PFSK-1 (cell line): ENCODE results near the gene PAN2.

Source experiments
- FOXP2 ChIP-seq: optimal IDR thresholded peaks from 2 replicates; pipeline ENCODE3; 2011; ENCODE audit warnings: borderline replicate concordance, control low read depth, inconsistent platforms; ENCODE audit not compliant: insufficient read depth; ENCODE audit errors: extremely low read length, extremely low read depth
- POLR2AphosphoS5 ChIP-seq: IDR thresholded peaks from 2 replicates; pipeline ENCODE4 v1.6.1; 2012; ENCODE audit warnings: low read depth, mild to moderate bottlenecking, control low read depth, low read length, moderate library complexity
- SIN3A ChIP-seq: IDR thresholded peaks from 2 replicates; pipeline ENCODE4 v1.6.1; 2012; ENCODE audit warnings: mild to moderate bottlenecking, low read length, moderate library complexity, borderline replicate concordance; ENCODE audit not compliant: insufficient read depth
- TAF1 ChIP-seq: IDR thresholded peaks from 2 replicates; pipeline ENCODE4 v1.6.1; 2012; ENCODE audit warnings: low read length, control low read depth, borderline replicate concordance; ENCODE audit not compliant: insufficient read depth
- TF ChIP-seq, protein P1 (sequence below), 2 experiments: IDR thresholded peaks; 2 replicates each; pipeline versions ENCODE4 v1.6.1 to v1.8.0; 2011 to 2012; ENCODE audit warnings: low read depth in 2 of 2, low read length in 2 of 2, control low read depth in 1 of 2, inconsistent platforms in 1 of 2, mild to moderate bottlenecking in 1 of 2, moderate library complexity in 1 of 2; ENCODE audit not compliant: insufficient read depth in 1 of 2

DNA sequence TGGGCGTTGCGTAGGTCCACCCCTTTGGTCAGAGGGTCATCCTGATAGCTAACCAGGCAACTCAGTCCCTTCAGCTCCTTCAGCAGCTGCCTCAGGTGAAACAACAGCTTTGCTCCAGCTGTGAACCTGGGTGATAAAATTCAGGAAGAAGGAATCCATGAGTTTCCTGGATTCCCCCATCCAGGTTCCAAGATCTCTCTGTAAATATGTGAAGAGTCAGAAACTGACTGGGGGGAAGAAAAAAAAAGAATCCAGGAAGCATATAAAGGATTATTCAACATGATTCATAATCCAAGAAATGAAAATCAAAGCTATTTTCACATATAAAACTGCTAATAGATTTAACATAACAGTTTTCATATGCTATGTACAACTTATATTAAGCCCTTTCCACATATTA, 17.5 kb upstream of the PAN2 start:
- no peak for TF ChIP-seq POLR2AphosphoS5
- TF ChIP-seq, protein P1, sequence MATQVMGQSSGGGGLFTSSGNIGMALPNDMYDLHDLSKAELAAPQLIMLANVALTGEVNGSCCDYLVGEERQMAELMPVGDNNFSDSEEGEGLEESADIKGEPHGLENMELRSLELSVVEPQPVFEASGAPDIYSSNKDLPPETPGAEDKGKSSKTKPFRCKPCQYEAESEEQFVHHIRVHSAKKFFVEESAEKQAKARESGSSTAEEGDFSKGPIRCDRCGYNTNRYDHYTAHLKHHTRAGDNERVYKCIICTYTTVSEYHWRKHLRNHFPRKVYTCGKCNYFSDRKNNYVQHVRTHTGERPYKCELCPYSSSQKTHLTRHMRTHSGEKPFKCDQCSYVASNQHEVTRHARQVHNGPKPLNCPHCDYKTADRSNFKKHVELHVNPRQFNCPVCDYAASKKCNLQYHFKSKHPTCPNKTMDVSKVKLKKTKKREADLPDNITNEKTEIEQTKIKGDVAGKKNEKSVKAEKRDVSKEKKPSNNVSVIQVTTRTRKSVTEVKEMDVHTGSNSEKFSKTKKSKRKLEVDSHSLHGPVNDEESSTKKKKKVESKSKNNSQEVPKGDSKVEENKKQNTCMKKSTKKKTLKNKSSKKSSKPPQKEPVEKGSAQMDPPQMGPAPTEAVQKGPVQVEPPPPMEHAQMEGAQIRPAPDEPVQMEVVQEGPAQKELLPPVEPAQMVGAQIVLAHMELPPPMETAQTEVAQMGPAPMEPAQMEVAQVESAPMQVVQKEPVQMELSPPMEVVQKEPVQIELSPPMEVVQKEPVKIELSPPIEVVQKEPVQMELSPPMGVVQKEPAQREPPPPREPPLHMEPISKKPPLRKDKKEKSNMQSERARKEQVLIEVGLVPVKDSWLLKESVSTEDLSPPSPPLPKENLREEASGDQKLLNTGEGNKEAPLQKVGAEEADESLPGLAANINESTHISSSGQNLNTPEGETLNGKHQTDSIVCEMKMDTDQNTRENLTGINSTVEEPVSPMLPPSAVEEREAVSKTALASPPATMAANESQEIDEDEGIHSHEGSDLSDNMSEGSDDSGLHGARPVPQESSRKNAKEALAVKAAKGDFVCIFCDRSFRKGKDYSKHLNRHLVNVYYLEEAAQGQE (IDR thresholded peaks at IDR 0.05; ENCODE audit: insufficient read depth in 1 of 2, low read depth in 2 of 2, low read length in 2 of 2) = no peak
- TF ChIP-seq TAF1 = no peak
- no peak for TF ChIP-seq FOXP2
- no peak for TF ChIP-seq SIN3A
